ENCODE measurements around the gene CREBRF.
"Not testable (repeated sequence)": the region's sequence is repeated elsewhere in the genome, so short reads cannot be mapped to it uniquely, and the experiment has no call there.

The CREBRF gene

GRCh38 chr5:173055983-173056782, at the start of gene CREBRF:
TSS of gene CREBRF (plus strand) at chr5:173056352. CDS start at chr5:173080776, 24,424 bp downstream.
- DNase-seq (ENCODE audit: low read depth, low spot score) = peak; percentile 87

GRCh38 chr5:173010021-173010420, 46.1 kb upstream of the CREBRF start:
- DNase-seq (ENCODE audit: low read depth, low spot score) = no peak

GRCh38 chr5:173010547-173011464, 45.3 kb upstream of the CREBRF start:
- DNase-seq (ENCODE audit: low read depth, low spot score) = no peak

GRCh38 chr5:173011566-173011965, 44.6 kb upstream of the CREBRF start:
- DNase-seq (ENCODE audit: low read depth, low spot score) = no peak

- DNase-seq (ENCODE audit: low read depth, low spot score) = no peak
Observed at GRCh38 chr5:173012882-173013281, 43.3 kb upstream of the CREBRF start.

GRCh38 chr5:173014671-173015070, 41.5 kb upstream of the CREBRF start:
- DNase-seq (ENCODE audit: low read depth, low spot score) = no peak

GRCh38 chr5:173015192-173015591, 41.0 kb upstream of the CREBRF start:
- DNase-seq (ENCODE audit: low read depth, low spot score) = no peak

- no peak for DNase-seq (ENCODE audit: low read depth, low spot score)
Observed at GRCh38 chr5:173015598-173016455, 40.3 kb upstream of the CREBRF start.

- no peak for DNase-seq (ENCODE audit: low read depth, low spot score)
Observed at GRCh38 chr5:173016598-173017046, 39.5 kb upstream of the CREBRF start.

- DNase-seq (ENCODE audit: low read depth, low spot score) = not testable (repeated sequence)
Observed at GRCh38 chr5:173017087-173017486, 39.1 kb upstream of the CREBRF start.

GRCh38 chr5:173018358-173018757, 37.8 kb upstream of the CREBRF start:
- DNase-seq (ENCODE audit: low read depth, low spot score) = no peak

GRCh38 chr5:173020154-173020581, 36.0 kb upstream of the CREBRF start:
- no peak for DNase-seq (ENCODE audit: low read depth, low spot score)

GRCh38 chr5:173020643-173021042, 35.5 kb upstream of the CREBRF start:
- no peak for DNase-seq (ENCODE audit: low read depth, low spot score)

- no peak for DNase-seq (ENCODE audit: low read depth, low spot score)
Observed at GRCh38 chr5:173025651-173026050, 30.5 kb upstream of the CREBRF start.

GRCh38 chr5:173027905-173028304, 28.2 kb upstream of the CREBRF start:
- no peak for DNase-seq (ENCODE audit: low read depth, low spot score)

GRCh38 chr5:173028811-173029327, 27.3 kb upstream of the CREBRF start:
- no peak for DNase-seq (ENCODE audit: low read depth, low spot score)

GRCh38 chr5:173029499-173029921, 26.6 kb upstream of the CREBRF start:
- no peak for DNase-seq (ENCODE audit: low read depth, low spot score)

GRCh38 chr5:173032096-173032495, 24.1 kb upstream of the CREBRF start:
- not testable (repeated sequence) for DNase-seq (ENCODE audit: low read depth, low spot score)

- DNase-seq (ENCODE audit: low read depth, low spot score) = no peak
Observed at GRCh38 chr5:173032730-173033129, 23.4 kb upstream of the CREBRF start.

- no peak for DNase-seq (ENCODE audit: low read depth, low spot score)
Observed at GRCh38 chr5:173033923-173034322, 22.2 kb upstream of the CREBRF start.
